GM12801 (cell line): ENCODE results near the gene PLEKHS1.

Experiments
- TF ChIP-seq, protein P1 (sequence below): IDR thresholded peaks from one replicate; pipeline ENCODE4 v1.5.1; 2011; ENCODE audit warnings: control low read depth; ENCODE audit not compliant: insufficient read length; ENCODE audit errors: extremely low read depth

Gene PLEKHS1

DNA sequence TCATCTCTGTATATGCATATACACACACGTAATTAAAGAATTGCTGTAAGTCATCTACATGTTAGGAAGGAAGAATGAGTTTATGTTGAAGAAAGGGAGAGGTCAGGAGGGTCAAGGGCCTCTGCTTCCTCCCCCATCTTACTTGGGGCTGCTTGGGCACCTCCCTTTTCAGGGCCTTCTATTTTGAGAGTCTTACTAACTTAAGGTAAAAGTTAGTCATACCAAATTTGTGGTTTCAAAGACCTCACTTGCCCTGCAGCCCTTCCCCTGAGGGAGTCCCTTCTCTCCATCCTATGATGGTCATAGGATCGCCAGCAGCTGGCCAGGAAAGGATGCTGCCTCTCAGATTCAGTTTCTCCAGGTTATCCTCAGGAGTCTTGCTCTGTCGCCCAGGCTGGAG is 2.6 kb downstream of the PLEKHS1 start:
- TF ChIP-seq, protein P1, sequence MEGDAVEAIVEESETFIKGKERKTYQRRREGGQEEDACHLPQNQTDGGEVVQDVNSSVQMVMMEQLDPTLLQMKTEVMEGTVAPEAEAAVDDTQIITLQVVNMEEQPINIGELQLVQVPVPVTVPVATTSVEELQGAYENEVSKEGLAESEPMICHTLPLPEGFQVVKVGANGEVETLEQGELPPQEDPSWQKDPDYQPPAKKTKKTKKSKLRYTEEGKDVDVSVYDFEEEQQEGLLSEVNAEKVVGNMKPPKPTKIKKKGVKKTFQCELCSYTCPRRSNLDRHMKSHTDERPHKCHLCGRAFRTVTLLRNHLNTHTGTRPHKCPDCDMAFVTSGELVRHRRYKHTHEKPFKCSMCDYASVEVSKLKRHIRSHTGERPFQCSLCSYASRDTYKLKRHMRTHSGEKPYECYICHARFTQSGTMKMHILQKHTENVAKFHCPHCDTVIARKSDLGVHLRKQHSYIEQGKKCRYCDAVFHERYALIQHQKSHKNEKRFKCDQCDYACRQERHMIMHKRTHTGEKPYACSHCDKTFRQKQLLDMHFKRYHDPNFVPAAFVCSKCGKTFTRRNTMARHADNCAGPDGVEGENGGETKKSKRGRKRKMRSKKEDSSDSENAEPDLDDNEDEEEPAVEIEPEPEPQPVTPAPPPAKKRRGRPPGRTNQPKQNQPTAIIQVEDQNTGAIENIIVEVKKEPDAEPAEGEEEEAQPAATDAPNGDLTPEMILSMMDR = no peak

DNA sequence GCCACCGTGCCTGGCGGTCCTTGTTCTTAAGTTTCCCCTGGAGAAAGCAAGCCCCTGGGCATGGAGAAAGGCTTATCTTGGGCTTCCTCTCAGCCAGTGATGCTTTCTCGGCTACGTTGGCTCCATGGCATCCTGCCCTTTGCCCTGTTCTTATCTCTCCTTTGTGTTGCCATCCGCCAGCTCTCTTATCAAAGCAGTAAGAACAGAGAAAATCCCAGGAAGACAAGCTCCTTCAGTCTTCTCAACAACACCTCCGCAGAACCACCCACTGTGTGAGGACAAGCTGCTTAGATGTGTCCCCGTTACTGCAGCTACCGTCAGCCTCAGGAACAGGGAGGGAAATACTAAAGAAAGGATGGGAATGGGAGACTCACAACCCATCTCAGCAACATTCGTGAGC is 3.3 kb downstream of the PLEKHS1 start:
- TF ChIP-seq, protein P1 = no peak

DNA sequence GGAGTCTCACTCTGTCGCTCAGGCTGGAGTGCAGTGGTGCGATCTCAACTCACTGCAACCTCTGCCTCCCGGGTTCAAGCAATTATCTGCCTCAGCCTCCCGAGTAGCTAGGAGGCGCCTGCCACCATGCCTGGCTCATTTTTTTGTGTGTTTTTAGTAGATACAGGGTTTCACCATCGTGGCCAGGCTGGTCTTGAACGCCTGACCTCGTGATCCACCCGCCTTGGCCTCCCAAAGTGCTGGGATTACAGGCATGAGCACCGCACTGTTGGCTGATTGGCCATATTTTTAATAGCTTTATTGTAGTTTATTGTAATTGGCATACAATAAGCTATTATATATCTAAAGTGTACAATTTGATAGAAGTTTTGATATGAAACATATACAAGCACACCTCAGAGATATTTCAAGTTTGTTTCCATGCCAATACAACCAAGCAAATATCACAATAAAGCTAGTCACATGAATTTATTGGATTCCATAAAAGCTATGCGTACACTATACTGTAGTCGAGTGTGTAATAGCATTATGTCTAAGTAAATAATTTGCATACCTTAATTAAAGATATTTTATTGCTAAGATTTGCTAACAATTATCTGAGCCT is 5.6 kb downstream of the PLEKHS1 start:
- TF ChIP-seq, protein P1 = no peak

DNA sequence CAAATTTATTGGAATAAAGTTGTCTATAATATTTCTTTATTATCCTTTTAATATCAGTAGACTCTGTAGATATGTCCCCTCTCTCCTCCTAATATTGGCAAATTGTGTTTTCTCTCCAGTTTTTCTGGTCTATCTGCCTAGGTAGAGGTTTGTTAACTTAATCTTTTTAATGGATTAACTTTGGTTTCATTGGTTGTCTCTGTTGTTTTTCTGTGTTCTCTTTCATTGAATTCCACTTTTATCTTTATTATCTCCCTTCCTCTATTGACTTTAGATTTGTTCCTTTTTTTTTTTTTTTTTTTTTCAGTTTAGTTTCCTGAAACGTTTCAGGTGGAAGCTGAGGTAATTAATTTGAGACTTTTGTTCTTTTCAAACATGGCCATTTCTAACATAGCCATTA is 10.6 kb downstream of the PLEKHS1 start:
- TF ChIP-seq, protein P1 = no peak

DNA sequence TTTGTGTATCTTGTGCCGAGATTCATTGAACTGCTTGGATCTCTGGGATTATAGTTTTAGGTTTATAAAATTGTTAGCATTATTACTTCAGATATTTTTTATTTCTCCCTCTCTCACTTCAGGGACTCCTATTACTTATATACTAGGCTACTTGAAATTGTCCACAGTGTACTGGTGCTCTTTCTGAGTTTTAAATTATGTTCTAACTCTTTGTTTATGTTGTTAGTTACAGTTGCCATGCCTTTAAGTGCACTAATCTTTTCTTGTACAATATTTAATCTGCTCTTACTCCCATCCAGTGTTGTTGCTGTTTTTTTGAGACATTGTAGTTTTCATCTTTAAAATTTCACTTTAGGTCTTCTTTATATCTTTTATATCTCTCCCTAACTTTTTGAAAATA is 13.1 kb downstream of the PLEKHS1 start:
- TF ChIP-seq, protein P1 = no peak

DNA sequence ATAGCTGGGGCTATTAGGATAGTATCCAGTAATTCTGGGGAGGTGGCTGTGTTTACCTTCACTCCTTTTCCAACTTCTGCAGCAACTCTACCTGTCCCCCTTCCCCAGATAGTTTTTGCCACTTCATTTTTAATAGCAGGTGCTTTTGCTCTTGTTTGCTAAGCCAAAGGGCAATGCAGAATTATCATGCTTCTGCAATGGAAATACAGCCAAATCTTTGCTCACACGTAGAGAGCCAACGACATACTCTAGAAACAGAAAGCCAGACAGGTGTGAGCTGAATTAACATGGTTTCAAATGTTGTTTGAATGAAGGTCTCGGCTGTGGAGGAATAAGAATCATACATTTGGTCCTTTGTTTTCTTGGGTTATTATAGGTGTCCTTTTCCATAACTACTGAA is 14.4 kb downstream of the PLEKHS1 start:
- TF ChIP-seq, protein P1 = no peak

DNA sequence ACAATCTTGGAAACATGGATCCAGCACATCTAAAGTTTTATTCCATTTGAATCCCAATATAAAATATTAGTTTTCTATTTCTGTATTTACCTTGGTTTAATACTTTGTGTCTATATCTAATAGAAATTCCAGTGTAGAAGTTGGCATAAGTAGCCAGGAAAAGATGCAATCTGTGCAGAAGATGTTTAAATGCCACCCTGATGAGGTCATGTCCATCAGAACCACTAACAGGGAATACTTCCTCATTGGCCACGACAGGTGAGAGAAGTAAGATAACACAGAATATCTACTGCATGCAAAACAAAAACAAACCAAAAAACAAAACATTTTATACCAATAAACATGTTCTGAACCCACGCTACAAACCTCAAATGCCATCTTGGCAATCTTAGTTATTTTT is 15.7 kb downstream of the PLEKHS1 start:
- TF ChIP-seq, protein P1 = no peak
